ENCODE results near the gene METTL23.
"Not testable (repeated sequence)": the region's sequence is repeated elsewhere in the genome, so short reads cannot be mapped to it uniquely, and the experiment has no call there.

METTL23 gene

GRCh38 chr17:76735586-76736348 lies 9.1 kb downstream of the METTL23 start:
- peak; percentile 65 for DNase-seq

- DNase-seq, result peak; percentile 88
These were observed 9.9 kb downstream of the METTL23 start for GRCh38 chr17:76736349-76737081.

GRCh38 chr17:76737082-76737675 lies 10.5 kb downstream of the METTL23 start, which contains the start of gene SRSF2:
Gene SRSF2, minus strand, starts transcription at chr17:76737331. Its CDS starts 171 bp downstream, at chr17:76737160.
- DNase-seq, result peak; percentile 100

- DNase-seq, result peak; percentile 98
These were observed 11.2 kb downstream of the METTL23 start, which contains the start of gene MFSD11 for GRCh38 chr17:76737676-76738467. Gene MFSD11, plus strand, starts transcription at chr17:76738119. Its CDS starts 234 bp downstream, at chr17:76738353.

- peak; percentile 59 for DNase-seq
These were observed 11.8 kb downstream of the METTL23 start for GRCh38 chr17:76738468-76738850.

- DNase-seq, result not testable (repeated sequence)
These were observed 13.0 kb downstream of the METTL23 start for GRCh38 chr17:76739568-76740115.

- no peak for DNase-seq
These were observed 13.9 kb downstream of the METTL23 start for GRCh38 chr17:76740329-76741118.

GRCh38 chr17:76742958-76743357 lies 16.3 kb downstream of the METTL23 start:
- no peak for DNase-seq

GRCh38 chr17:76744747-76745146 lies 18.1 kb downstream of the METTL23 start:
- DNase-seq, result no peak

- DNase-seq, result not testable (repeated sequence)
These were observed 19.1 kb downstream of the METTL23 start for GRCh38 chr17:76745785-76746184.

- DNase-seq, result no peak
These were observed 21.2 kb downstream of the METTL23 start for GRCh38 chr17:76747716-76748363.

- DNase-seq, result no peak
These were observed 22.0 kb downstream of the METTL23 start for GRCh38 chr17:76748657-76749056.

- DNase-seq, result no peak
These were observed 24.9 kb downstream of the METTL23 start for GRCh38 chr17:76751416-76751993.

- DNase-seq, result no peak
These were observed 25.4 kb downstream of the METTL23 start for GRCh38 chr17:76752006-76752405.

- DNase-seq, result no peak
These were observed 26.7 kb downstream of the METTL23 start for GRCh38 chr17:76753061-76753961.

GRCh38 chr17:76755285-76755684 lies 28.6 kb downstream of the METTL23 start:
- no peak for DNase-seq

- DNase-seq, result no peak
These were observed 30.6 kb downstream of the METTL23 start for GRCh38 chr17:76757256-76757655.

GRCh38 chr17:76758570-76758969 lies 31.9 kb downstream of the METTL23 start:
- no peak for DNase-seq

GRCh38 chr17:76772842-76773525 lies 46.3 kb downstream of the METTL23 start:
- DNase-seq, result peak; percentile 30

All from NCI-H69 (cell line).